HCT116 (cell line): Measurements from ENCODE around the gene WWP2. TPM values are rescaled to one million over a fixed set of nuclear protein-coding genes. Genes with fewer than 3 reads are reported as not detected.

ENCODE experiments used
- ATAC-seq: fragments of 200-7000 bp; cut with Tn5 transposase; 2 replicates; pipeline ENCODE4 v1.9.1; 2020; ENCODE audit warnings: mild to moderate bottlenecking, moderate library complexity
- BruUV-seq: library from RNA; stranded (reverse); fragments of 400-500 nt; replicated peaks from 2 replicates; lab custom pipeline; 2021; lab: Mats Ljungman, UMichigan
- CTCF ChIA-PET: fragments of 300-600 bp; sonication (Branson Sonifier 250); formaldehyde crosslinking; loops from one replicate; lab custom pipeline; 2021; ENCODE audit warnings: antibody characterized with exemption; lab: Charles Lee
- POLR2A ChIA-PET: fragments of 300-600, 350-600 bp; sonication (Branson Sonifier 250); formaldehyde crosslinking; loops from one replicate; lab custom pipeline; 2021; ENCODE audit warnings: antibody characterized with exemption; lab: Charles Lee
- RAD21 ChIA-PET, 2 experiments: fragments of 300-600 bp; sonication (Branson Sonifier 250); formaldehyde crosslinking; loops; one replicate each; lab custom pipeline; 2023; ENCODE audit warnings: low total read pairs in 2 of 2; ENCODE audit not compliant: uncharacterized antibody in 2 of 2, unreplicated experiment in 2 of 2, low non-redundant PET in 1 of 2; lab: Charles Lee
- DNase-seq: peaks from one replicate; pipeline ENCODE4 v3.0.0-alpha.2; 2010; ENCODE audit warnings: low read depth, low spot score
- H2AFZ ChIP-seq: fragments of 200-600 bp; shearing (Covaris generic), sonication (generic); 2 replicates; pipeline ENCODE4 v1.6.1; 2017; ENCODE audit warnings: low read depth, mixed run types, mixed read lengths, antibody characterized with exemption, low read length; ENCODE audit not compliant: poor library complexity, severe bottlenecking
- H3K27ac ChIP-seq: 2 replicates; pipeline ENCODE4 v1.5.1; 2012; ENCODE audit warnings: low read depth, low read length
- H3K27me3 ChIP-seq: fragments of 200-600 bp; sonication (generic); 2 replicates; pipeline ENCODE4 v1.6.1; 2016; ENCODE audit warnings: mixed run types, low read length, mixed read lengths; ENCODE audit not compliant: insufficient read depth
- H3K36me3 ChIP-seq, 2 experiments: fragments of 200-500 bp in 1 of 2; fragments of 200-600 bp in 1 of 2; sonication (Bioruptor generic) in 1 of 2; sonication (generic) in 1 of 2; 2 replicates each; pipeline versions ENCODE4 v1.5.1 to v1.6.1; 2014 to 2016; ENCODE audit warnings: low read length in 2 of 2, inconsistent platforms in 1 of 2, mixed read lengths in 1 of 2, mixed run types in 1 of 2; ENCODE audit not compliant: insufficient read depth in 2 of 2, control insufficient read depth in 1 of 2
- H3K4me1 ChIP-seq, 2 experiments: fragments of 200-600 bp in 1 of 2; sonication (generic) in 1 of 2; 2 replicates each; pipeline versions ENCODE4 v1.5.1 to v1.6.1; 2012 to 2017; ENCODE audit warnings: low read length in 2 of 2, inconsistent platforms in 1 of 2, mild to moderate bottlenecking in 1 of 2, mixed read lengths in 1 of 2, mixed run types in 1 of 2, moderate library complexity in 1 of 2; ENCODE audit not compliant: insufficient read depth in 2 of 2, control insufficient read depth in 1 of 2
- H3K4me2 ChIP-seq: fragments of 200-600 bp; sonication (generic); 2 replicates; pipeline ENCODE4 v1.6.1; 2017; ENCODE audit warnings: mixed run types, low read length, mixed read lengths
- H3K4me3 ChIP-seq, 2 experiments: fragments of 200-600 bp in 1 of 2; sonication (generic) in 1 of 2; replicated peaks in 1 of 2; 2 replicates each; pipeline ENCODE4 v1.5.1; 2011 to 2016; ENCODE audit warnings: low read length in 2 of 2, control low read depth in 1 of 2, low read depth in 1 of 2, mild to moderate bottlenecking in 1 of 2, mixed read lengths in 1 of 2, mixed run types in 1 of 2
- H3K79me2 ChIP-seq: fragments of 200-600 bp; sonication (generic); 2 replicates; pipeline ENCODE4 v1.6.1; 2017; ENCODE audit warnings: mild to moderate bottlenecking, mixed run types, low read length, moderate library complexity, mixed read lengths; ENCODE audit not compliant: insufficient read depth
- H3K9ac ChIP-seq: fragments of 200-600 bp; sonication (generic); 2 replicates; pipeline ENCODE4 v1.6.1; 2016; ENCODE audit warnings: low read length, mixed read lengths
- H3K9me2 ChIP-seq: fragments of 200-600 bp; sonication (generic), shearing (Covaris generic); 2 replicates; pipeline ENCODE4 v1.6.1; 2017; ENCODE audit warnings: mixed run types, mild to moderate bottlenecking, moderate library complexity; ENCODE audit not compliant: insufficient read depth
- H3K9me3 ChIP-seq, 2 experiments: fragments of 200-500 bp in 1 of 2; fragments of 200-600 bp in 1 of 2; sonication (Bioruptor generic) in 1 of 2; sonication (generic) in 1 of 2; 2 replicates each; pipeline ENCODE4 v1.6.1; 2014 to 2017; ENCODE audit warnings: low read length in 2 of 2, mixed read lengths in 2 of 2, inconsistent platforms in 1 of 2, low read depth in 1 of 2, mild to moderate bottlenecking in 1 of 2, mixed run types in 1 of 2, moderate library complexity in 1 of 2; ENCODE audit not compliant: control insufficient read depth in 1 of 2, insufficient read depth in 1 of 2
- H4K20me1 ChIP-seq: fragments of 200-600 bp; sonication (generic), shearing (Covaris generic); 2 replicates; pipeline ENCODE4 v1.6.1; 2017; ENCODE audit warnings: mixed run types, mild to moderate bottlenecking, moderate library complexity; ENCODE audit not compliant: insufficient read depth
- ATF3 ChIP-seq: IDR thresholded peaks from 2 replicates; pipeline ENCODE4 v1.6.1; 2012
- CBX3 ChIP-seq: IDR thresholded peaks from 2 replicates; pipeline ENCODE4 v1.6.1; 2012; ENCODE audit warnings: low read depth
- CEBPB ChIP-seq: IDR thresholded peaks from 2 replicates; pipeline ENCODE4 v1.6.1; 2012; ENCODE audit warnings: low read depth
- EGR1 ChIP-seq: IDR thresholded peaks from 2 replicates; pipeline ENCODE4 v1.6.1; 2012; ENCODE audit warnings: low read depth
- ELF1 ChIP-seq: IDR thresholded peaks from 2 replicates; pipeline ENCODE4 v1.6.1; 2012; ENCODE audit warnings: low read depth, borderline replicate concordance
- EZH2 ChIP-seq: fragments of 200-600 bp; sonication (generic); IDR thresholded peaks from 2 replicates; pipeline ENCODE4 v1.6.1; 2017; ENCODE audit warnings: antibody characterized with exemption, mixed run types
- EZH2phosphoT487 ChIP-seq: fragments of 200-600 bp; IDR thresholded peaks from 2 replicates; pipeline ENCODE4 v1.6.1; 2018; ENCODE audit warnings: antibody characterized with exemption, borderline replicate concordance
- FOSL1 ChIP-seq: IDR thresholded peaks from 2 replicates; pipeline ENCODE4 v1.6.1; 2012; ENCODE audit warnings: low read depth
- JUND ChIP-seq: IDR thresholded peaks from 2 replicates; pipeline ENCODE4 v1.6.1; 2012
- MAX ChIP-seq: IDR thresholded peaks from 2 replicates; pipeline ENCODE4 v1.6.1; 2012
- POLR2A ChIP-seq: IDR thresholded peaks from 2 replicates; pipeline ENCODE4 v1.7.0; 2011; ENCODE audit warnings: borderline replicate concordance; ENCODE audit not compliant: insufficient read depth, insufficient read length; ENCODE audit errors: extremely low read depth
- POLR2AphosphoS5 ChIP-seq: IDR thresholded peaks from 2 replicates; pipeline ENCODE4 v1.6.1; 2011; ENCODE audit warnings: mild to moderate bottlenecking, low read depth, low read length, moderate library complexity
- RAD21 ChIP-seq: IDR thresholded peaks from 2 replicates; pipeline ENCODE4 v1.6.1; 2012; ENCODE audit warnings: low read depth, mild to moderate bottlenecking
- REST ChIP-seq: IDR thresholded peaks from 2 replicates; pipeline ENCODE4 v1.6.1; 2012; ENCODE audit warnings: low read depth
- SIN3A ChIP-seq: IDR thresholded peaks from 2 replicates; pipeline ENCODE4 v1.6.1; 2012; ENCODE audit warnings: low read depth
- SRF ChIP-seq: IDR thresholded peaks from 2 replicates; pipeline ENCODE4 v1.6.1; 2012; ENCODE audit warnings: low read depth
- YY1 ChIP-seq: IDR thresholded peaks from 2 replicates; pipeline ENCODE4 v1.6.1; 2011; ENCODE audit warnings: low read length, low read depth, moderate library complexity, mild to moderate bottlenecking; ENCODE audit not compliant: insufficient replicate concordance; ENCODE audit errors: extremely low read depth
- ZBTB33 ChIP-seq: IDR thresholded peaks from 2 replicates; pipeline ENCODE4 v1.6.1; 2011; ENCODE audit warnings: mild to moderate bottlenecking, low read length, moderate library complexity; ENCODE audit not compliant: insufficient replicate concordance; ENCODE audit errors: extremely low read depth
- ZFX ChIP-seq: fragments of 450-650 bp; IDR thresholded peaks from 2 replicates; pipeline ENCODE4 v1.6.1; 2017
- intact Hi-C: fragments of 100-400 bp; cut with micrococcal nuclease; formaldehyde crosslinking; loops from 2 replicates; pipeline ENCODE4 v1.10.0; 2022
- total RNA-seq: library from RNA; stranded (reverse); gene quantifications from one replicate; pipeline ENCODE4 v1.2.1, GENCODE V29; 2021; ENCODE audit not compliant: unreplicated experiment

The WWP2 gene
- total RNA-seq, 1 experiment from 2014 or later: 44.2 TPM

GRCh38 chr16:69873783-69874182 is 111.7 kb downstream of the WWP2 start:
- Histone ChIP-seq H3K4me2 (no peak overlapping the region), H2AFZ (no peak overlapping the region), H3K79me2 (no peaks in the 10 kb centered on the region), H3K27me3 (no peaks in the 10 kb centered on the region), H3K27ac (no peak overlapping the region), H4K20me1 (no peaks in the 10 kb centered on the region)
- no TSS peak for BruUV-seq
- ChIA-PET CTCF (no interaction called here), POLR2A (no interaction called here), RAD21 (no interaction called here)
- intact Hi-C loops: no loop called here
- TF ChIP-seq RAD21: no peak
- TF ChIP-seq ATF3: no peak
- no peak for TF ChIP-seq SRF
- TF ChIP-seq FOSL1: no peak
- no peak for TF ChIP-seq POLR2AphosphoS5
- TF ChIP-seq SIN3A: no peak
- no peak for TF ChIP-seq POLR2A
- no peak for TF ChIP-seq EZH2
- no peak for TF ChIP-seq EGR1
- no peak for TF ChIP-seq CEBPB
- TF ChIP-seq JUND: no peak
- no peak for TF ChIP-seq CBX3
- no peak for TF ChIP-seq EZH2phosphoT487
- TF ChIP-seq ZFX: no peak
- no peak for TF ChIP-seq ZBTB33
- TF ChIP-seq REST: no peak
- TF ChIP-seq ELF1: no peak
- TF ChIP-seq YY1: no peak
- TF ChIP-seq MAX: no peak
- TF ChIP-seq, all 23 proteins: peak for 0
- DNase-seq: no peak
- no peak overlapping the region for H3K4me3 ChIP-seq
- peaks cover 0 to 10% of the 10 kb centered on the region in 2 experiments; a peak in 1 of 4 replicates for H3K9me3 ChIP-seq
- H3K9ac ChIP-seq: no peak overlapping the region
- H3K9me2 ChIP-seq: no peaks in the 10 kb centered on the region
- H3K4me1 ChIP-seq: no peaks in the 10 kb centered on the region
- H3K36me3 ChIP-seq: no peaks in the 10 kb centered on the region
- ATAC-seq: no peak
